GM13977 (cell line): ENCODE measurements around the gene KRTAP12-3.
"Not testable (repeated sequence)": the region's sequence is repeated elsewhere in the genome, so short reads cannot be mapped to it uniquely, and the experiment has no call there.

Experiments used
- DNase-seq: peaks from one replicate; pipeline ENCODE4 v3.0.0; 2012; ENCODE audit warnings: low spot score
- in situ Hi-C: fragments of 300-500 bp; cut with MboI; formaldehyde crosslinking; loops from one replicate; pipeline ENCODE4 v1.12.0; 2022; ENCODE audit warnings: low sequenced_read_pairs, low pct_unique_long_range_greater_than_20kb, mixed read lengths, inconsistent platforms; ENCODE audit not compliant: unreplicated experiment
- TF ChIP-seq, protein P1 (sequence below): IDR thresholded peaks from 2 replicates; pipeline ENCODE4 v1.5.1; 2012; ENCODE audit warnings: mild to moderate bottlenecking, control low read depth; ENCODE audit not compliant: insufficient read depth; ENCODE audit errors: extremely low read depth, missing control alignments

Gene KRTAP12-3

DNA sequence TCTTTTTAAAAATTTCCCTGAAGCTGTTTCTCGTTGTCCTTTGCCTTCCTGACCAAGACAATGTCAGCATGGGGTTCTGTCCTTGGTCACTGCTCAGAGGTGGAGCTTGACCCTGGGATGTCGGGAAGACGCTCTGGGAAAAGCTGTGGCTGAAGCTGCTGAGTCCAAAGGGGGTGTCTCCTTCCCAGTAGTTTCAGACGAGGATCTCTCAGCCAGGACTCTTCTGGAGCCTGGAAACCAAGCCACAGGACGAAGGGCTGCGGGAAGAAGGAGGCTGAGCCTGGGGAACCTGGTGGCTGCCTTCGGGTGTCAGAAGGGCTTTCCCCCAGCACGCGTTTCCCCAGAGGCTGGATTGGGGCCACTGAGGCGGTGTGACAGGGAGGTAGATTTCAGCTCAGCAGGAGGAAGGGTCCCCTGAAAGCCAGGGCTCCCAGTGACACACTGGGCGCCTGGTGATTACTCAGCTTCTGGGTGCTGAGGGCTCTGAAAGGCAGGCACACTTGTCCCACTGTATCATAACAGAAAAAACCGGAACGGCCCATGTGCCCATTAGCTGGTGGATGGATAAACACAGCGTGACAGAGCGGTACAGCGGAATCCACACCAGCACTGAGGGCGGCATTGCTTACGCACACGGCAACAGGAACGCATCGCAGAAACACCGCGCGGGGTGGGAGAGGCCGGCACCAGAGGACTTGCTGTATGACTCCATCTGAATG, 29.3 kb downstream of the KRTAP12-3 start:
- no peak for DNase-seq
- TF ChIP-seq, protein P1, sequence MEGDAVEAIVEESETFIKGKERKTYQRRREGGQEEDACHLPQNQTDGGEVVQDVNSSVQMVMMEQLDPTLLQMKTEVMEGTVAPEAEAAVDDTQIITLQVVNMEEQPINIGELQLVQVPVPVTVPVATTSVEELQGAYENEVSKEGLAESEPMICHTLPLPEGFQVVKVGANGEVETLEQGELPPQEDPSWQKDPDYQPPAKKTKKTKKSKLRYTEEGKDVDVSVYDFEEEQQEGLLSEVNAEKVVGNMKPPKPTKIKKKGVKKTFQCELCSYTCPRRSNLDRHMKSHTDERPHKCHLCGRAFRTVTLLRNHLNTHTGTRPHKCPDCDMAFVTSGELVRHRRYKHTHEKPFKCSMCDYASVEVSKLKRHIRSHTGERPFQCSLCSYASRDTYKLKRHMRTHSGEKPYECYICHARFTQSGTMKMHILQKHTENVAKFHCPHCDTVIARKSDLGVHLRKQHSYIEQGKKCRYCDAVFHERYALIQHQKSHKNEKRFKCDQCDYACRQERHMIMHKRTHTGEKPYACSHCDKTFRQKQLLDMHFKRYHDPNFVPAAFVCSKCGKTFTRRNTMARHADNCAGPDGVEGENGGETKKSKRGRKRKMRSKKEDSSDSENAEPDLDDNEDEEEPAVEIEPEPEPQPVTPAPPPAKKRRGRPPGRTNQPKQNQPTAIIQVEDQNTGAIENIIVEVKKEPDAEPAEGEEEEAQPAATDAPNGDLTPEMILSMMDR = no peak
- in situ Hi-C loops = no loop called here

DNA sequence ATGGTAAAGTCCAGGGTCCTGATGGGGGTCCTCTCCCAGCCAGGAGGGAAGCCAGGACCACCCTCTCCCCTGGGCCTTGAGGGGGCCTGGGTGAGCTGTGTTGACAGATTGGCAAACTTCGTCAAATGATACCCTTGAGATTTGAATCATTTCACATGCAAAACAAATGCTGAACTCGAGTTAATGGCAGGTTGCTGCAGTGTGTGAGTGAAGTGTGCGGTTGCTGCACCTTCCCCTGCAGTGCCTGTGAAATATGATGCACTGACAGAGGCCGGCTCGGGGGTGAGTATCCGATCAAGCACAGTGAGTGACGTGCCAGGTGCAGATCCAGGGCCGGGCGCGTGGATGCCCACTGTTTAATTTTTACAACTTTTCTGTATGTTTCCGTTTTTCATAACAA, 29.9 kb downstream of the KRTAP12-3 start:
- no peak for DNase-seq
- TF ChIP-seq, protein P1 = no peak
- in situ Hi-C loops = no loop called here

DNA sequence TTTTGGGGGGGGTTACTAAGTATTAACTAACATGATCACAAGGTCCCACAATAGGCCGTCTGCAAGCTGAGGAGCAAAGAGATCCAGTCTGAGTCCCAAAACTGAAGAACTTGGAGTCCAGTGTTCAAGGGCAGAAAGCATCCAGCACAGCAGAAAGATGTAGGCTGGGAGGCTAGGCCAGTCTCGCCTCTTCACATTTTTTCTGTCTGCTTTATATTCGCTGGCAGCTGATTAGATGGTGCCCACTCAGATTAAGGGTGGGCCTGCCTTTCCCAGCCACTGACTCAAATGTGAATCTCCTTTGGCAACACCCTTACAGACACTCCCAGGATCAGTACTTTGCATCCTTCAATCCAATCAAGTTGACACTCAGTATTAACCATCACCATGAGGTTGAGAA, 32.0 kb downstream of the KRTAP12-3 start:
- DNase-seq, in situ Hi-C loops: not testable (repeated sequence)

DNA sequence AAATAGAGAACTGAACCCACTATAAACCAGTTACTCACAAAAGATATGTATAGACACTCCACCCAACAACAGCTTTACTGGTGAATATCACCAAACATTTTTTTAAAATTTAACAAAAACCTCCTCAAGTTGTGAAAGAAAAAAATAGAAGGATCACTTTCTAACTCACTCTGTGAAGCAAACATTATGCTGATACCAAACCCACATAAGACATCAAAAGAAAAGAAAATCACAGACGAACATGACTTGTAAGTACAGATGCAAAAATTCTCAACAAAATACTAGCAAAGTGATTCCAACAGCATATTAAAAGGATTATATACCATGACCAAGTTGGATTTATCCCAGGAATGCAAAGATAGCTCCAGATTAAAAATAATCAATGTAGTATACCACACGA, 34.0 kb downstream of the KRTAP12-3 start:
- no peak for DNase-seq
- TF ChIP-seq, protein P1 = no peak
- in situ Hi-C loops = no loop called here

DNA sequence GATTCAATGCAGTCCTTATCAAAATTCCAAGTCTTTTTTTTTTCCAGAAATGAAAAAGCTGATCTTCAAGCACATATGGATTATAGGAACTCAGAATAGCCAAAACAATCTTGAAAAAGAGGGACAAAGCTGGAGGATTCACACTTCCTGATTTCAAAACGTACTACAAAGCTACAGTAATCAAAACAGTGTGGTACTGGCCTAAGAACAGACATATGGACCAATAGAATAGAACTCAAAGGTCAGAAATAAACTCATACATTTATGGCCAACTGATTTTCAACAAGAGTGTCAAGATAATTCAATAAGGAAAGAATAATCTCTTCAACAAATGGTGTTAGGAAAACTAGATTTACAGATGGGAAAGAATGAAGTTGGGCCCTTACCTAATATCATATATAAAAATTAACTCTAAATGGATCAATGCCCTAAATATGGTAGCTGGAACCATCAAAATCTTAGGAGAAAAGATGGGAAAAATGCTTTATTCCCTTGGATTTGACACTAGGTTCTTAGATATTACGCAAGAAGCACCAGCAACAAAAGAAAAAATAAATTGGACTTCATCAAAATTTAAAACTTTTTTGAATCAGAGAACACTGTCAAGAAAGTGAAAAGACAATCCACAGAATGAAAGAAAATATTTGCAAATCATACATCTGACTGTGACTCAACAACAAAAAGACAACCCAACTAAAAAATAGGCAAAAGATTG, 35.2 kb downstream of the KRTAP12-3 start:
- DNase-seq = no peak
- in situ Hi-C loops = no loop called here
- TF ChIP-seq, protein P1 = no peak

DNA sequence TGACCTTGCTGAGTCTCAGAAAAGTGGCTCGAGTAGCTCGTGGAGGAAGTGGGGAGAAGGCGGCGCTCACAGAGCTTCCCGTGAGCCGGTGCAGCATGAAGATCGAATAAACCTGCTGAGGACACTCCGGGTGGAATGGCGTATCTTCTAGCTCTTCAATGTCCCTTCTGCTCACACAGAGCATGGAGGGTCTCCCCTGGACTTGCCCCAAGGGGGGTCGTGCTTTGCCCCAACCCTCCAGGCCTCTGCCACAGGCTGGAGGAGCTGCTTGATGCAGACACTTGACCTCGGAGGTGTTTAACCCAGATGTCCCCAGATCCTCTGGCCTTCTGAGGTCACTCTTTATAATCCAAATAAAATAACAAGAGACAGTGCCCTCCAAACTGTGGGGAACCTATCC, 37.0 kb downstream of the KRTAP12-3 start:
- DNase-seq = no peak
- TF ChIP-seq, protein P1 = no peak
- in situ Hi-C loops = no loop called here

DNA sequence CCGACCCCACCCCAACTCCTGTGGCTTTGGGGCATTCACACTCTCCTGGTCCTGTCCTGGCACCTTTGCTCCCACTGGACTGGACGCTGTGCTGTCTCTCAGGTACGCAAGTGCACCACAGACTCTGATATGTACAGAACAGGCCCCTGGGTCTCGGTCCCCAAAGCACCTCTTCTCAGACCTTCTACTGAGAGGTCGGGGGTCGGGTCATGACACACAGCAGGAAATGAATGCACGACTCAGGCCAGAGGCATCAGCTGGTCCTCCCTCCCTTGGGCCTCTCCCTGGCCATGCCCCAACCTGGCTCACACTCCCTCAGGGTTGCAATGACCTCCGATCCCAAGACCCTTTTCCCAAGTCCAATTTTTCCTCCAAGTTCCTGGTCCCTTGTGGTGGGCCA, 37.5 kb downstream of the KRTAP12-3 start:
- in situ Hi-C loops = no loop called here
- peak; percentile 12 for DNase-seq
- TF ChIP-seq, protein P1 = no peak
